A673 (cell line): ENCODE results near the gene SLC19A1. TPM values are rescaled to one million over a fixed set of nuclear protein-coding genes. Genes with fewer than 3 reads are reported as not detected.

ENCODE experiments used
- BruUV-seq: library from RNA; stranded (reverse); fragments of 400-500 nt; replicated peaks from 2 replicates; lab custom pipeline; 2021; lab: Mats Ljungman, UMichigan
- CTCF ChIA-PET: fragments of 300-600 bp; sonication (Branson Sonifier 250); formaldehyde crosslinking; loops from one replicate; lab custom pipeline; 2022; ENCODE audit warnings: antibody characterized with exemption; lab: Charles Lee
- POLR2A ChIA-PET: fragments of 300-600 bp; sonication (Branson Sonifier 250); formaldehyde crosslinking; loops from one replicate; lab custom pipeline; 2022; ENCODE audit warnings: antibody characterized with exemption; ENCODE audit not compliant: low non-redundant PET; lab: Charles Lee
- DNase-seq: peaks from one replicate; pipeline ENCODE4 v3.0.0-alpha.2; 2015; ENCODE audit warnings: low spot score
- H3K27ac ChIP-seq: fragments of 200-600 bp; sonication (generic); 2 replicates; pipeline ENCODE4 v1.5.1; 2016; ENCODE audit warnings: mixed run types, low read depth, mild to moderate bottlenecking, mixed read lengths, antibody characterized with exemption, low read length; ENCODE audit not compliant: poor library complexity, severe bottlenecking
- H3K27me3 ChIP-seq: fragments of 200-600 bp; sonication (generic); replicated peaks from 2 replicates; pipeline ENCODE4 v1.6.1; 2017; ENCODE audit warnings: mixed run types, low read depth, mild to moderate bottlenecking, mixed read lengths, antibody characterized with exemption, low read length; ENCODE audit not compliant: insufficient read depth, poor library complexity
- H3K36me3 ChIP-seq: fragments of 200-600 bp; sonication (generic); 2 replicates; pipeline ENCODE4 v1.6.1; 2016; ENCODE audit warnings: mixed run types, mild to moderate bottlenecking, mixed read lengths, antibody characterized with exemption, low read length; ENCODE audit not compliant: insufficient read depth, poor library complexity, severe bottlenecking
- H3K4me1 ChIP-seq: fragments of 200-600 bp; sonication (generic); 2 replicates; pipeline ENCODE4 v1.6.1; 2017; ENCODE audit warnings: mixed run types, mild to moderate bottlenecking, mixed read lengths, antibody characterized with exemption, low read length; ENCODE audit not compliant: insufficient read depth, poor library complexity, severe bottlenecking
- H3K4me3 ChIP-seq: fragments of 200-600 bp; sonication (generic); 2 replicates; pipeline ENCODE4 v1.5.1; 2016; ENCODE audit warnings: low read depth, mixed run types, mild to moderate bottlenecking, mixed read lengths, low read length; ENCODE audit not compliant: poor library complexity, severe bottlenecking
- H3K9me3 ChIP-seq: fragments of 200-600 bp; sonication (generic); 2 replicates; pipeline ENCODE4 v1.6.1; 2016; ENCODE audit warnings: mixed run types, low read depth, mild to moderate bottlenecking, mixed read lengths, antibody characterized with exemption, low read length; ENCODE audit not compliant: poor library complexity, severe bottlenecking
- EZH2 ChIP-seq: fragments of 200-600 bp; sonication (generic); IDR thresholded peaks from 2 replicates; pipeline ENCODE4 v1.6.1; 2017; ENCODE audit warnings: borderline replicate concordance, low read depth, mild to moderate bottlenecking, mixed read lengths, antibody characterized with exemption, low read length; ENCODE audit not compliant: poor library complexity, severe bottlenecking
- intact Hi-C: fragments of 100-400 bp; cut with micrococcal nuclease; formaldehyde crosslinking; loops from one replicate; pipeline ENCODE4 v1.10.0; 2022; ENCODE audit not compliant: unreplicated experiment
- total RNA-seq: library from RNA; stranded (reverse); gene quantifications from 2 replicates; pipeline ENCODE4 v1.2.3, GENCODE V29; 2021
- TF ChIP-seq, protein P1 (sequence below): fragments of 300-800, 200-600 bp; sonication (generic); conservative IDR thresholded peaks from 2 replicates; pipeline ENCODE4 v1.5.1; 2017; ENCODE audit warnings: low read depth, mild to moderate bottlenecking, antibody characterized with exemption, low read length, moderate library complexity, mixed read lengths

The SLC19A1 gene
- total RNA-seq, 1 experiment from 2014 or later: 72.1 TPM

DNA sequence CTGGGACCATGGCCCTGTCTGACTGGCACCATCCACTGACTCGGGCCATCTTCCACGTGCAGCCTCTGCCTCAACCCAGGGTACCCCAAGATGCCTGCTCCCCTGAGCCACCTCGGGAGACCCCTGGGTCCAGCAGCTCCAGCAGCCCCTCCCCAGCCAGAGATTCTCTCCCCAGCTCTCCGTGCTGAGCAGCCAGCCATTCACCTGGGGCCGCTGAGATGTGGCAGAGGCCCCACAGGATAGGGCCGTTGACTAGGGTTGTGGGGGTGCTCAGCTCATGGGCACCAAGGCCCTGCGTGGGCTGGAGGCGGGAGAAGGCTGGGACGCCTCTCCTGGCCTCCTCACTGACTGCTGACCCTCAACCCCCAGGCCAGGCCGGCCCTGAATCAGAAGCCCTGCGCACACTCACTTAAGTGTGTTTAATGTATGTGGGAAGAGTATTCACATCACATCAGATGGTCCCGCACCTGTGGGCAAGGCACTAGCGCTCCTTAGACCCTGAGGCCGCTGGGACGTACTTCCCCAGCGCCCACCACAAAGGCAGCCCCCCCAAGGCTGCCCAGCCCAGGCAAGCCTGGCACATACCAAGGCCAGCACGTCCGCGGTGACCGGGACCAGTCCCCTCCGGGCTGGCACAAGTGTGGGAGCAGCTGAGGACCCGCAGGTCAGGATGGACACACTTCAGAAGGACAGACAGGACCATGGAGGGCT lies 27.8 kb downstream of the SLC19A1 start:
- no TSS peak for BruUV-seq
- DNase-seq: no peak
- intact Hi-C loops: no loop called here
- Histone ChIP-seq H3K9me3 (peaks cover 13% of the 10 kb centered on the region), H3K36me3 (peaks cover 34% of the 10 kb centered on the region), H3K27ac (no peak overlapping the region), H3K27me3 (no peaks in the 10 kb centered on the region), H3K4me3 (no peak overlapping the region), H3K4me1 (no peaks in the 10 kb centered on the region)
- TF ChIP-seq EZH2: no peak
- TF ChIP-seq, protein P1, sequence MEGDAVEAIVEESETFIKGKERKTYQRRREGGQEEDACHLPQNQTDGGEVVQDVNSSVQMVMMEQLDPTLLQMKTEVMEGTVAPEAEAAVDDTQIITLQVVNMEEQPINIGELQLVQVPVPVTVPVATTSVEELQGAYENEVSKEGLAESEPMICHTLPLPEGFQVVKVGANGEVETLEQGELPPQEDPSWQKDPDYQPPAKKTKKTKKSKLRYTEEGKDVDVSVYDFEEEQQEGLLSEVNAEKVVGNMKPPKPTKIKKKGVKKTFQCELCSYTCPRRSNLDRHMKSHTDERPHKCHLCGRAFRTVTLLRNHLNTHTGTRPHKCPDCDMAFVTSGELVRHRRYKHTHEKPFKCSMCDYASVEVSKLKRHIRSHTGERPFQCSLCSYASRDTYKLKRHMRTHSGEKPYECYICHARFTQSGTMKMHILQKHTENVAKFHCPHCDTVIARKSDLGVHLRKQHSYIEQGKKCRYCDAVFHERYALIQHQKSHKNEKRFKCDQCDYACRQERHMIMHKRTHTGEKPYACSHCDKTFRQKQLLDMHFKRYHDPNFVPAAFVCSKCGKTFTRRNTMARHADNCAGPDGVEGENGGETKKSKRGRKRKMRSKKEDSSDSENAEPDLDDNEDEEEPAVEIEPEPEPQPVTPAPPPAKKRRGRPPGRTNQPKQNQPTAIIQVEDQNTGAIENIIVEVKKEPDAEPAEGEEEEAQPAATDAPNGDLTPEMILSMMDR: no peak
- POLR2A ChIA-PET: no interaction called here
- CTCF ChIA-PET: no interaction called here

DNA sequence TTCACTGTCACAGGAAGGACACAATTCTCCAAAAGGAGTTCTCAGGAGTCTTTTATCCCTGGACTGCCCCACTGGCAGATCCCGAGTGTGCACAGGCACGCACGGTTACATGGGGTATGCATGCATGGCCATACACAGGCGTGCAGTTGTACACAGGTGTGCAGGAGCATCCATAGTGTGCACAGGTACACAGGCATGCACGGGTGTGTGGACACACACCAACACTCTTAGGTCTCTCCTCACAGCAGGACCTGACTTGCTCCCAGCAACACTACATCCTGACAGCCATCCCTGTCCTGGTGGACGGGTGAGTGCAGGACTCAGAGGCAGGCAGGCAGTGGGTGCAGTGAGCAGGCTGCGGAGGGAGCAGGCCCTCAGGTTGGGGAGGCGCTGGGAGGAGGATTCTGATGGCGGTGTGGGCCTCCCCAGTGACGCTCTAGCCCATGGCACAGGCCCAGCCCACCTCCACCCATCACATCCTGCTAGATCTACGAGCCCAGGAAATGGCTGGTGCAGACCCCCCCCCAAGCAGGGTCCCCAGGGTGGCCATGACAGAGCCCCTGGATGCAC lies 28.4 kb downstream of the SLC19A1 start:
- CTCF ChIA-PET: no interaction called here
- POLR2A ChIA-PET: no interaction called here
- Histone ChIP-seq H3K27me3 (no peaks in the 10 kb centered on the region), H3K4me3 (no peak overlapping the region), H3K9me3 (peaks cover 7% of the 10 kb centered on the region), H3K36me3 (peaks cover 28% of the 10 kb centered on the region), H3K27ac (no peak overlapping the region), H3K4me1 (no peaks in the 10 kb centered on the region)
- no peak for DNase-seq
- intact Hi-C loops: no loop called here
- no TSS peak for BruUV-seq
- TF ChIP-seq, protein P1: no peak
- TF ChIP-seq EZH2: no peak

DNA sequence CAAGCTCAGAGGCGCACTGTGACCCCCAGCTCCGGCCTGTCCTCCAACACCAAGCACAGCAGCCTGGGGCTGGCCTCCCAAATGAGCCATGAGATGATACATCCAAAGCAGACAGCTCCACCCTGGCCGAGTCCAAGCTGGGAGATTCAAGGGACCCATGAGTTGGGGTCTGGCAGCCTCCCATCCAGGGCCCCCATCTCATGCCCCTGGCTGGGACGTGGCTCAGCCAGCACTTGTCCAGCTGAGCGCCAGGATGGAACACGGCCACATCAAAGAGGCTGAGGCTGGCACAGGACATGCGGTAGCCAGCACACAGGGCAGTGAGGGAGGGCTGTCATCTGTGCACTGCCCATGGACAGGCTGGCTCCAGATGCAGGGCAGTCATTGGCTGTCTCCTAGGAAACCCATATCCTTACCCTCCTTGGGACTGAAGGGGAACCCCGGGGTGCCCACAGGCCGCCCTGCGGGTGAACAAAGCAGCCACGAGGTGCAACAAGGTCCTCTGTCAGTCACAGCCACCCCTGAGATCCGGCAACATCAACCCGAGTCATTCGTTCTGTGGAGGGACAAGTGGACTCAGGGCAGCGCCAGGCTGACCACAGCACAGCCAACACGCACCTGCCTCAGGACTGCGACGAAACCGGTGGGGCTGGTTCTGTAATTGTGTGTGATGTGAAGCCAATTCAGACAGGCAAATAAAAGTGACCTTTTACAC lies 29.1 kb downstream of the SLC19A1 start:
- Histone ChIP-seq H3K36me3 (peaks cover 21% of the 10 kb centered on the region), H3K27me3 (no peaks in the 10 kb centered on the region), H3K4me3 (no peak overlapping the region), H3K9me3 (no peaks in the 10 kb centered on the region), H3K4me1 (no peaks in the 10 kb centered on the region), H3K27ac (no peak overlapping the region)
- POLR2A ChIA-PET: no interaction called here
- TF ChIP-seq, protein P1: no peak
- TF ChIP-seq EZH2: no peak
- BruUV-seq: no TSS peak
- DNase-seq: no peak
- intact Hi-C loops: no loop called here
- CTCF ChIA-PET: no interaction called here
